ENCODE measurements around the gene MTARC2. TPM values are rescaled to one million over a fixed set of nuclear protein-coding genes. Genes with fewer than 3 reads are reported as not detected.

MTARC2 gene
- total RNA-seq, 1 donor from 2014 or later: 3.0 TPM

GRCh38 chr1:220804202-220804586 lies 56.1 kb downstream of the MTARC2 start:
- ATAC-seq: no peak

GRCh38 chr1:220806408-220806807 lies 58.3 kb downstream of the MTARC2 start:
- ATAC-seq: no peak

GRCh38 chr1:220807726-220808125 lies 59.6 kb downstream of the MTARC2 start:
- no peak for ATAC-seq

- ATAC-seq: no peak
Measured at GRCh38 chr1:220808345-220809186, 60.4 kb downstream of the MTARC2 start.

- no peak for ATAC-seq
Measured at GRCh38 chr1:220809187-220809550, 61.0 kb downstream of the MTARC2 start.

GRCh38 chr1:220809704-220810103 lies 61.6 kb downstream of the MTARC2 start:
- no peak for ATAC-seq

GRCh38 chr1:220810179-220810653 lies 62.1 kb downstream of the MTARC2 start:
- ATAC-seq: peak; percentile 94

- no peak for ATAC-seq
Measured at GRCh38 chr1:220810963-220811362, 62.8 kb downstream of the MTARC2 start.

GRCh38 chr1:220811695-220812094 lies 63.6 kb downstream of the MTARC2 start:
- ATAC-seq: peak; percentile 44

GRCh38 chr1:220812308-220812707 lies 64.2 kb downstream of the MTARC2 start:
- no peak for ATAC-seq

- no peak for ATAC-seq
Measured at GRCh38 chr1:220813013-220813412, 64.9 kb downstream of the MTARC2 start.

- no peak for ATAC-seq
Measured at GRCh38 chr1:220815409-220815808, 67.3 kb downstream of the MTARC2 start.

- no peak for ATAC-seq
Measured at GRCh38 chr1:220817907-220818306, 69.8 kb downstream of the MTARC2 start.

GRCh38 chr1:220818421-220819173 lies 70.5 kb downstream of the MTARC2 start:
- no peak for ATAC-seq

- ATAC-seq: no peak
Measured at GRCh38 chr1:220819467-220820026, 71.4 kb downstream of the MTARC2 start.

GRCh38 chr1:220824031-220824989 lies 76.2 kb downstream of the MTARC2 start:
- no peak for ATAC-seq

GRCh38 chr1:220825819-220826551 lies 77.9 kb downstream of the MTARC2 start:
- ATAC-seq: no peak

- ATAC-seq: no peak
Measured at GRCh38 chr1:220826729-220827128, 78.6 kb downstream of the MTARC2 start.

GRCh38 chr1:220827445-220828178 lies 79.5 kb downstream of the MTARC2 start:
- ATAC-seq: no peak

- ATAC-seq: no peak
Measured at GRCh38 chr1:220828179-220828490, 80.0 kb downstream of the MTARC2 start.
